ENCODE results near the gene GARNL3. TPM values are rescaled to one million over a fixed set of nuclear protein-coding genes. Genes with fewer than 3 reads are reported as not detected.

GARNL3 gene
- total RNA-seq, 5 donors from 2014 or later (not counting 1 experiment from before 2014, with no cell fraction given) = 3.3 to 5.7 (median 3.6) TPM

GRCh38 chr9:127388037-127388855 lies 123.7 kb downstream of the GARNL3 start:
- peaks cover 28 to 46% (median 30%) of the 10 kb centered on the region in 3 donors for H3K4me1 Mint-ChIP-seq
- H3K9me3 Mint-ChIP-seq = no peaks in the 10 kb centered on the region
- Histone ChIP-seq H3K4me1 (ENCODE audit: control insufficient read depth in 1 of 2, extremely low read depth in 1 of 2, insufficient read depth in 2 of 2, low read length in 2 of 2) (peaks cover 14 to 40% of the 10 kb centered on the region in 2 experiments), H3K4me3 (ENCODE audit: control insufficient read depth in 1 of 2, extremely low read depth in 1 of 2, low read length in 1 of 2) (no peak overlapping the region), H3K36me3 (ENCODE audit: control insufficient read depth in 2 of 2, extremely low read depth in 1 of 2, insufficient read depth in 1 of 2, low read length in 1 of 2) (no peaks in the 10 kb centered on the region), H3K27ac (ENCODE audit: low read length) (no peak overlapping the region), H3K9me3 (no peaks in the 10 kb centered on the region), H3K27me3 (replicated peaks in 1 of 2; ENCODE audit: control insufficient read depth in 2 of 2, extremely low read depth in 1 of 2, insufficient read depth in 2 of 2, low read length in 1 of 2) (peaks cover 7 to 78% of the 10 kb centered on the region in 2 experiments)
- DNase-seq = peak; percentile 67 to 95 (median 84)
- POLR2A ChIA-PET = interaction anchor here (0.7 kb wide), 2 partner anchors 223 to 749 kb away, joined by 3 to 10 read pairs; no protein-coding TSS in a partner anchor
- CTCF ChIA-PET = interaction anchor here (0.7 to 1.2 kb wide), 4 partner anchors 8 to 340 kb away, joined by 3 to 5 read pairs (median 4); partner anchors contain the start of gene SLC2A8 (in 2 of the 2)
- H3K36me3 Mint-ChIP-seq = no peaks in the 10 kb centered on the region
- peak; percentile 97 to 99 (median 98) for ATAC-seq (replicated peaks in 1 of 4)
- 0% methylated on average over 5 of the region's 10 CpGs for WGBS (ENCODE audit: insufficient coverage)
- H3K4me3 Mint-ChIP-seq = peak overlapping the region; percentile 22 to 39 (median 36)
- peak overlapping the region; percentile 49 to 58 for H3K27ac Mint-ChIP-seq
- H3K27me3 Mint-ChIP-seq = peaks cover 61 to 80% of the 10 kb centered on the region in 2 donors

GRCh38 chr9:127388856-127389238 lies 124.3 kb downstream of the GARNL3 start:
- Histone ChIP-seq H3K9me3 (no peaks in the 10 kb centered on the region), H3K27ac (ENCODE audit: low read length) (no peak overlapping the region), H3K4me3 (ENCODE audit: control insufficient read depth in 1 of 2, extremely low read depth in 1 of 2, low read length in 1 of 2) (no peak overlapping the region), H3K36me3 (ENCODE audit: control insufficient read depth in 2 of 2, extremely low read depth in 1 of 2, insufficient read depth in 1 of 2, low read length in 1 of 2) (no peaks in the 10 kb centered on the region), H3K4me1 (ENCODE audit: control insufficient read depth in 1 of 2, extremely low read depth in 1 of 2, insufficient read depth in 2 of 2, low read length in 2 of 2) (peaks cover 14 to 40% of the 10 kb centered on the region in 2 experiments), H3K27me3 (replicated peaks in 1 of 2; ENCODE audit: control insufficient read depth in 2 of 2, extremely low read depth in 1 of 2, insufficient read depth in 2 of 2, low read length in 1 of 2) (peaks cover 7 to 76% of the 10 kb centered on the region in 2 experiments)
- no peak for DNase-seq
- Mint-ChIP-seq H3K4me1 (peaks cover 28 to 46% (median 30%) of the 10 kb centered on the region in 3 donors), H3K27ac (peak overlapping the region in 1 of 2 donors; percentile 58), H3K27me3 (peaks cover 60 to 80% of the 10 kb centered on the region in 2 donors), H3K9me3 (no peaks in the 10 kb centered on the region), H3K4me3 (peak overlapping the region in 1 of 3 donors; percentile 36), H3K36me3 (no peaks in the 10 kb centered on the region)
- POLR2A ChIA-PET = interaction anchor here (0.7 kb wide), 2 partner anchors 222 to 750 kb away, joined by 3 to 10 read pairs; no protein-coding TSS in a partner anchor
- ATAC-seq (replicated peaks in 1 of 4) = no peak
- CTCF ChIA-PET = interaction anchor here in 1 of 2 donors (0.7 kb wide), 2 partner anchors 8 to 340 kb away, joined by 4 read pairs; partner anchors contain the start of gene SLC2A8
- 58% methylated on average over 5 of the region's 6 CpGs for WGBS (ENCODE audit: insufficient coverage)

GRCh38 chr9:127389381-127390247 lies 125.0 kb downstream of the GARNL3 start:
- no peaks in the 10 kb centered on the region for H3K9me3 ChIP-seq
- ChIA-PET POLR2A (interaction anchor here in 1 of 2 donors (0.7 kb wide), 1 partner anchor 751 kb away, joined by 3 read pairs; no protein-coding TSS in a partner anchor), CTCF (no interaction called here)
- Mint-ChIP-seq H3K4me3 (no peak overlapping the region), H3K36me3 (no peaks in the 10 kb centered on the region), H3K27me3 (peaks cover 58 to 80% of the 10 kb centered on the region in 2 donors), H3K4me1 (peaks cover 28 to 46% (median 30%) of the 10 kb centered on the region in 3 donors), H3K27ac (no peak overlapping the region), H3K9me3 (no peaks in the 10 kb centered on the region)
- peaks cover 7 to 71% of the 10 kb centered on the region in 2 experiments for H3K27me3 ChIP-seq (replicated peaks in 1 of 2; ENCODE audit: control insufficient read depth in 2 of 2, extremely low read depth in 1 of 2, insufficient read depth in 2 of 2, low read length in 1 of 2)
- H3K4me1 ChIP-seq (ENCODE audit: control insufficient read depth in 1 of 2, extremely low read depth in 1 of 2, insufficient read depth in 2 of 2, low read length in 2 of 2) = peaks cover 14 to 40% of the 10 kb centered on the region in 2 experiments
- WGBS (ENCODE audit: insufficient coverage) = 50% methylated on average over 1 of the region's 4 CpGs
- H3K4me3 ChIP-seq (ENCODE audit: control insufficient read depth in 1 of 2, extremely low read depth in 1 of 2, low read length in 1 of 2) = no peak overlapping the region
- H3K36me3 ChIP-seq (ENCODE audit: control insufficient read depth in 2 of 2, extremely low read depth in 1 of 2, insufficient read depth in 1 of 2, low read length in 1 of 2) = no peaks in the 10 kb centered on the region
- no peak for ATAC-seq (replicated peaks in 1 of 4)
- no peak overlapping the region for H3K27ac ChIP-seq (ENCODE audit: low read length)
- DNase-seq = peak in 1 of 35 experiments; percentile 4

GRCh38 chr9:127390248-127390545 lies 125.6 kb downstream of the GARNL3 start:
- Mint-ChIP-seq H3K27ac (no peak overlapping the region), H3K36me3 (no peaks in the 10 kb centered on the region), H3K4me3 (no peak overlapping the region), H3K4me1 (peaks cover 28 to 46% (median 30%) of the 10 kb centered on the region in 3 donors), H3K27me3 (peaks cover 54 to 79% of the 10 kb centered on the region in 2 donors), H3K9me3 (no peaks in the 10 kb centered on the region)
- ATAC-seq (replicated peaks in 1 of 4) (no peak), DNase-seq (no peak)
- H3K27me3 ChIP-seq (replicated peaks in 1 of 2; ENCODE audit: control insufficient read depth in 2 of 2, extremely low read depth in 1 of 2, insufficient read depth in 2 of 2, low read length in 1 of 2) = peaks cover 6 to 68% of the 10 kb centered on the region in 2 experiments
- CTCF ChIA-PET = no interaction called here
- peaks cover 14 to 40% of the 10 kb centered on the region in 2 experiments for H3K4me1 ChIP-seq (ENCODE audit: control insufficient read depth in 1 of 2, extremely low read depth in 1 of 2, insufficient read depth in 2 of 2, low read length in 2 of 2)
- H3K4me3 ChIP-seq (ENCODE audit: control insufficient read depth in 1 of 2, extremely low read depth in 1 of 2, low read length in 1 of 2) = no peak overlapping the region
- H3K27ac ChIP-seq (ENCODE audit: low read length) = no peak overlapping the region
- POLR2A ChIA-PET = no interaction called here
- no peaks in the 10 kb centered on the region for H3K9me3 ChIP-seq
- WGBS (ENCODE audit: insufficient coverage) = no CpG with 5 or more reads among the region's 2 CpGs
- H3K36me3 ChIP-seq (ENCODE audit: control insufficient read depth in 2 of 2, extremely low read depth in 1 of 2, insufficient read depth in 1 of 2, low read length in 1 of 2) = no peaks in the 10 kb centered on the region

GRCh38 chr9:127390563-127390962 lies 126.0 kb downstream of the GARNL3 start:
- CTCF ChIA-PET = no interaction called here
- H3K4me1 ChIP-seq (ENCODE audit: control insufficient read depth in 1 of 2, extremely low read depth in 1 of 2, insufficient read depth in 2 of 2, low read length in 2 of 2) = peaks cover 14 to 40% of the 10 kb centered on the region in 2 experiments
- no peaks in the 10 kb centered on the region for H3K36me3 Mint-ChIP-seq
- H3K36me3 ChIP-seq (ENCODE audit: control insufficient read depth in 2 of 2, extremely low read depth in 1 of 2, insufficient read depth in 1 of 2, low read length in 1 of 2) = no peaks in the 10 kb centered on the region
- POLR2A ChIA-PET = no interaction called here
- H3K4me3 Mint-ChIP-seq = no peak overlapping the region
- H3K4me3 ChIP-seq (ENCODE audit: control insufficient read depth in 1 of 2, extremely low read depth in 1 of 2, low read length in 1 of 2) = no peak overlapping the region
- 72% methylated on average over 5 of the region's 5 CpGs for WGBS (ENCODE audit: insufficient coverage)
- no peak overlapping the region for H3K27ac Mint-ChIP-seq
- no peaks in the 10 kb centered on the region for H3K9me3 ChIP-seq
- peaks cover 10 to 68% of the 10 kb centered on the region in 2 experiments for H3K27me3 ChIP-seq (replicated peaks in 1 of 2; ENCODE audit: control insufficient read depth in 2 of 2, extremely low read depth in 1 of 2, insufficient read depth in 2 of 2, low read length in 1 of 2)
- DNase-seq (no peak), ATAC-seq (replicated peaks in 1 of 4) (no peak)
- H3K9me3 Mint-ChIP-seq = no peaks in the 10 kb centered on the region
- peaks cover 29 to 44% (median 30%) of the 10 kb centered on the region in 3 donors for H3K4me1 Mint-ChIP-seq
- no peak overlapping the region for H3K27ac ChIP-seq (ENCODE audit: low read length)
- H3K27me3 Mint-ChIP-seq = peaks cover 54 to 79% of the 10 kb centered on the region in 2 donors

- Histone ChIP-seq H3K4me1 (ENCODE audit: control insufficient read depth in 1 of 2, extremely low read depth in 1 of 2, insufficient read depth in 2 of 2, low read length in 2 of 2) (peaks cover 14 to 45% of the 10 kb centered on the region in 2 experiments), H3K27ac (ENCODE audit: low read length) (no peak overlapping the region), H3K9me3 (no peaks in the 10 kb centered on the region), H3K27me3 (replicated peaks in 1 of 2; ENCODE audit: control insufficient read depth in 2 of 2, extremely low read depth in 1 of 2, insufficient read depth in 2 of 2, low read length in 1 of 2) (peaks cover 15 to 69% of the 10 kb centered on the region in 2 experiments), H3K4me3 (ENCODE audit: control insufficient read depth in 1 of 2, extremely low read depth in 1 of 2, low read length in 1 of 2) (no peak overlapping the region), H3K36me3 (ENCODE audit: control insufficient read depth in 2 of 2, extremely low read depth in 1 of 2, insufficient read depth in 1 of 2, low read length in 1 of 2) (no peaks in the 10 kb centered on the region)
- no peaks in the 10 kb centered on the region for H3K9me3 Mint-ChIP-seq
- ChIA-PET POLR2A (no interaction called here), CTCF (no interaction called here)
- H3K27me3 Mint-ChIP-seq = peaks cover 46 to 75% of the 10 kb centered on the region in 2 donors
- H3K36me3 Mint-ChIP-seq = no peaks in the 10 kb centered on the region
- WGBS (ENCODE audit: insufficient coverage) = 76% methylated on average over 5 of the region's 5 CpGs
- ATAC-seq (replicated peaks in 1 of 4) = no peak
- no peak for DNase-seq
- H3K27ac Mint-ChIP-seq = no peak overlapping the region
- no peak overlapping the region for H3K4me3 Mint-ChIP-seq
- peaks cover 29 to 33% (median 32%) of the 10 kb centered on the region in 3 donors for H3K4me1 Mint-ChIP-seq
These were observed 127.6 kb downstream of the GARNL3 start for GRCh38 chr9:127392166-127392565.
